NCI-H82 treated with DMSO at 0.1 percent for 48 hours (cell line): Measurements from ENCODE around the gene TJP2.
"Not testable (repeated sequence)": the region's sequence is repeated elsewhere in the genome, so short reads cannot be mapped to it uniquely, and the experiment has no call there.

ENCODE experiments used
- DNase-seq: peaks from one replicate; lab custom pipeline; 2025; ENCODE audit not compliant: unreplicated experiment; lab: John Stamatoyannopoulos, UW

TJP2 gene

DNA sequence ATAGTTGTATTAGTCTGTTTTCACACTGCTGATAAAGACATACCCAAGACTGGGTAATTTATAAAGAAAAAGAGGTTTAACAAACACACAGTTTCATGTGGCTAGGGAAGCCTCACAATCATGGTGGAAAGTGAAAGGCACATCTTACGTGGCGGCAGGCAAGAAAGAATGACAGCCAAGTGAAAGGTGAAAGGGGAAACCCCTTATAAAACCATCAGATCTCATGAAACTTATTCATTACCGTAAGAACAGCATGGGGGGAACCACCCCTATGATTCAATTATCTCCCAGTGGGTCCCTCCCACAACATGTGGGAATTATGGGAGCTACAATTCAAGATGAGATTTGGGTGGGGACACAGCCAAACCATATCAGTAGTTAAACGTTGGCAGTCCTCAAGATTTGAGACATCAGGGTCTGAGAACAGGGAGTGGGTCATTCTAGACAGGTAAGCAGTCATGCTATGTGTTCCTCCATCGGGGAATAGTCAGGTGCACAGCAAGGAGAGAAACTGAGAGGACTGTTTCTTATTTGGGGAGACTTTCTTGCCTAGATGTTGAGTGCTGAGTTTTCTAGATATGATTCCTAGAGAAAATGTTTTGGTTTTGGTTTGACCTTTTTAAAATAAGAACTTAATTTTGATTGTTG, 105.1 kb downstream of the TJP2 start:
- DNase-seq: no peak

DNA sequence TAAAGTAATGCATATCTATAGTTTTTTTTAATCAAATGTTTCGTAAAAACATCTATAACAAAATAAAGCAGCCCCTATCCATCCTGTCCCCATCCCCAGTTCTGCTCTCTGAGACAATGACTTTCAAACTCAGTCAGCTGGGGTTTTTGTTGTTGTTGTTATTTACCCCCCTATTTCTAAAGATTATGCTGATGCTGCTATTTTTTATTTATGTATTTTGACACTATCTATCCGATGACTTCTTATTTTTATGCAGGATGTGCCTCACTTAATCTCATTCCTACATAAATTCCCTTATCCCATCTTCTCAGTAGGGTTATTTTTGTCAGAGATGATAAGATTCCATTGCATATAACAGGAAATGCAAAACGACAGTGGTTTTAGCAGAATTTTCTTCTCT, 105.7 kb downstream of the TJP2 start:
- no peak for DNase-seq

DNA sequence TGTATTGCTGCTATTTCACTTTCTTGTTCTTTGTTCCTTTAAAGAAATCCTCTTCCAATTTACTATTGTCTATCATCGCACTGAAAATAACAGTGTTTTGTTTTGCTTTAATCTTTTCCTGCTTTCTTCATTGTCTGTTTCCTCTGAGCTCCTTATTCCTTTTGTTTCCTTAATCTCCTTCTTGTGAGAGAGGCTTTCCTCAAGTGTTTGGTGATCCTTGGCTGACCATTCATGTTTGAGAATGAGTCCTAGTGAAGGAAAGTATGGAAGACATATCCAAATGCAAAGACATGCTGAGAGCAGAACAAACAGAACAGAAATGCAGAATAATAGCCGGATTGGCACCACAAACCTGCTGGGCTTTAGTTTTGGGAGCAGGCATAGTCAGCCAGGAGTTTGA, 108.9 kb downstream of the TJP2 start:
- no peak for DNase-seq

DNA sequence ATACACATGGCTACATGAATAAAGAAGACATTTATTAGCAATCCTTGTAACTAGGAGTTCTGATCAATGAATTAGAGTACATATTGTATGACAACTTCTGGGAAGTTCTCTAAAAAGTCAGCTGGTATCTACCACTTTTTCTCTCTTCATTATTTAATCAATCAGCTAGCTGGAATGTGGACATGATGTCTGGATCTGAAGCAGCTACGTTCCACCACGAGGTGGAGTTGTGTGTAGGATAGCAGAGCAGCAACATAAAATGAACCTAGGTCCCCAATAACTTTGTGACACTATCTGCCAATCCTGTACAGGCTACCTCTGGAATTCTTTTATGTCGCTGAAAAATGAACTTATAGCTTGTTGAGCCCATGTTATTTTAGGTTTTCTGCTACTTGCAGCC, 118.0 kb downstream of the TJP2 start:
- no peak for DNase-seq

DNA sequence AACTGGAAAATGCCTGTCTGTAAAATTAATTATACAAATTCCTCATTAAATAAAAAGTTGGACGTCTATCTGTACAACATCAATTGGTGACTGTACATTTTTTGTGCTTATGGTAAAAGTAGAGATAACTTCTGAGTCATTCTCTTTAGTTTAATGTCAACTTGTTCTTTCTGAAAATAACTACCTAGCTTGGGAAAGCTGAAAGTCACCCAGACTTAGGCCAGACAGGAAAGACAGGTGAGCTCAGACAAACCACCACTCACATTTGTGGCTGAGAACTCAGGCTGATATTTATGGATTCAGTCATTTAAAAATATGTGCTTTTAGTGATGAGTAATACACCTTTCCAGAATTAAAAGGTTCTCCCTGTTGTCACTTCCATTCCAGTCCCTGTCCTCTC, 119.1 kb downstream of the TJP2 start:
- DNase-seq: no peak

DNA sequence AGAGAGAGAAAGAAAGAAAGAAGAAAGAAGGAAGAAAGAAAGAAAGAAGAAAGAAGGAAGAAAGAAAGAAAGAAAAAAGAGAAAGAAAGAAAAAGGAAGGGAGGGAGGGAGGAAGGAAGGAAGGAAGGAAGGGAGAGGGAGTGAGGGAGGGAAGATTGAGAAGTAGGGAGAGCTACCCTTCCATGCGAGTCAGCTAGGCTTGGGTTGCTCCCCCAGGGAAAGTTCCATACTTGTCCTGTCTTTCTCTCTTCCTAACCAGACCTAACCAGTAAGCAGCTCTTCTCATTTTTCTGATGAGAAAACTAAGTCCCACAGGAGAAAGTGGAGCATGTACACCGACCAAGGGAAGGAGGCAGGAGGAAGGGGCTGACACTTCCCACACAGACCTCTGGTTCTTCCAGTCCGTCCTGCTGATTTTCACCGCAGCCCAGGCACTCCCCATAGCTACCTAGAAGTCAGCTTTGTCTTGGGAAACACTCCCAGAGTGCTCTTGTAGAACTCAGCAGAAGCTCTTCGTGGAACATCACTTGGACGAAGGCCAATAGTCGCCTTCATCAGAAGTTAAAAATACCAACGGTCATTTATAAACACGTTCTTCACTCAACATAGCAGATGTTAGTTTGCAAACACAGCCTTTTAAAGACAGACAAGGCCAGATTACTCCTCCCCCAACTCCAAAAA, 121.9 kb downstream of the TJP2 start:
- no peak for DNase-seq

DNA sequence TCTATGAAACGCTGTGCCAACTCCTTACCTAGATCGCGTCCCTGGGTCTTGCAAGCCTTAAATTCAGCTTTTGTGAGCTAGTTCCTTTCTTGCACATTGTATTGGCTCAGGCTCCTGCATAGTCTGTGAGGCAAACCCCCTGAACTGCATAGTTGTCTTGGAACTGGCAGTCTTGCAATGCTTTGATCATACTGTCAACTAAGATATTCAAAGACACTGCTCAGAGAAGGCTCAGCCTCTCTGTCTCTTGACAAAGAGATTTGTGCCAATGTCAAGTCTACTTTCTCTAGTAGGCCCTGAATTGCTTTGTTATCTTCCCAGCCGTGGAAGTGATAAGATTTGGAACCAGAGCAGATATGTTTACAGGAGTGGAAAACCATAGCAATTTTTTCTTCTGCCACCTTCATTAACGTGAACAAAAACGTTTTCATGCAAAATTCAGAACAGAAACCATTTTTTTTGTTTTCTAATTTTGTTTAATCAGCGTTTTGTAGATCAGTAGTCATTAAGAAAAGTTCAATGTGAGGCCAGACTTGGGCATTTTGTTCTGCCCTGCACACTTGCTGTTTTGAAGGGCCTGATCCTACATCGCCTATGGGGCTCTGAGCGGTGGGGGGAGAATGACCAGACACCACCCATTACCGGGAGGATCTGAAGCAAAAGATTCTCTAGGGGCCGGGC, 123.4 kb downstream of the TJP2 start:
- no peak for DNase-seq

DNA sequence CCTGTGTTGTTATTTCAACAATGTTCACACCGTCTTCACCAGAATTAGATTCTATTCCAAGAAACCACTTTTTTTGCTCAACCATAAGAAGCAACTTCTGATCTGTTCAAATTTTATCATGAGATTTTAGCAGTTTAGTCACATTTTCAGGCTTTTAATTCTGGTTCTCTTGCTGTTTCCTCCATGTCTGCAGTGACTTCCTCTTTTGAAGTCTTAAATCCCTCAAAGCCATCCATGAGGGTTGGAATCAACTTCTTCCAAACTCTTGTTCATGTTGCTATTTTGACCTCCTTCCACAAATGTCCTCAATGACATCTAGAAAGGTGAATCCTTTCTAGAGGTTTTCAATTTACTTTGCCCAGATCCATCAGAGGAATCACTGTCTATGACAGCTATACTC, 125.2 kb downstream of the TJP2 start:
- no peak for DNase-seq

DNA sequence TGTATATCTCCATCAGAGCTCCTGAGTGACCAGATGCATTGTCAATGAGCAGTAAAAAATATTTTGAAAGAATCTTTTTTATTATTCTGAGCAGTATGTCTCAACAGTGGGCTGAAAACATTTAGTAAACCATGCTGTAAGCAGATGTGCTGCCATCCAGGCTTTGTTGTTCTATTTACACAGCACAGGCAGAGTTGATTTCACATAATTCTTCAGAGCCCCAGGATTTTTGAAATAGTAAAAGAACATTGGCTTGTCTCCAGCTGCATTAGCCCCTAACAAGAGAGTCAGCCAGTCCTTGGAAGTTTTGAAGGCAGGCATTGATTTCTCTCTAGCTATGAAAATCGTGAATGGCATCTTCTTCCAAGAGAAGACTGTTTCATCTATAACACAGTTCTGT, 125.7 kb downstream of the TJP2 start:
- DNase-seq: no peak

DNA sequence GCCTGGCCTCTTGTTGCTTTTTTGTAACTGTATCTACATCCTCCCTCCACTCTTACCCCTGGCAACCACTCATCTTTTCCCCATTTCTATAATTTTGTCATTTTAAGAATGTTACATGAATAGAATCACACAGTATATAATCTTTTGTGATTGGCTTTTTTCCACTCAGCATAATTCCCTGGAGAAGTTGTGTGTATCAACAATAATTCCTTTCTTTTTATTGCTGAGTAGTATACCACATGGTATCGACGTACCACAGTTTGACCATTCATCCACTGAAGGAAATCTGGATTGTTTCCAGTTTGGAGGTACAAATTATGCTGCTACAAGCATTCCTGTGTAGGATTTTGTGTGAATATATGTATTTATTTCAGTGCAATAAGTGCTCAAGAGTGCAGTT, 129.3 kb downstream of the TJP2 start:
- DNase-seq: no peak

DNA sequence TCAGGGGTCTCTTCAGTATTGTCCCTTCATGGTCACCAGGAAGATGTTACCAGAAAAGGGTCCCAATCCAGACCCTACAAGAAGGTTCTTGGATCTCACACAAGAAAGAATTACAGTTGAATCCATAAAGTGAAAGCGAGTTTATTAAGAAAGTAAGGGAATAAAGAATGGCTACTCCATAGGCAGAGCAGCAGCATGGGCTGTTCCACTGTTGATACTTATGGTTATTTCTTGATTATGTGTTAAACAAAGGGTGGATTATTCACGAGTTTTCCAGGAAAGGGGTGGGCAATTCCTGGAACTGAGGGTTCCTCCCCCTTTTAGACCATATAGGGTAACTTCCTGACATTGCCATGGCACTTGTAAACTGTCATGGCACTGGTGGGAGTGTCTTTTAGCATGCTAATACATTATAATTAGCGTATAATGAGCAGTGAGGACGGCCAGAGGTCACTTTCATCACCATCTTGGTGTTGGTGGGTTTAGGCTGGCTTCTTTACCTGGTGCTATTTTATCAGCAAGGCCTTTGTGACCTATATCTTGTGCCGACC, 132.9 kb downstream of the TJP2 start:
- DNase-seq: not testable (repeated sequence)

DNA sequence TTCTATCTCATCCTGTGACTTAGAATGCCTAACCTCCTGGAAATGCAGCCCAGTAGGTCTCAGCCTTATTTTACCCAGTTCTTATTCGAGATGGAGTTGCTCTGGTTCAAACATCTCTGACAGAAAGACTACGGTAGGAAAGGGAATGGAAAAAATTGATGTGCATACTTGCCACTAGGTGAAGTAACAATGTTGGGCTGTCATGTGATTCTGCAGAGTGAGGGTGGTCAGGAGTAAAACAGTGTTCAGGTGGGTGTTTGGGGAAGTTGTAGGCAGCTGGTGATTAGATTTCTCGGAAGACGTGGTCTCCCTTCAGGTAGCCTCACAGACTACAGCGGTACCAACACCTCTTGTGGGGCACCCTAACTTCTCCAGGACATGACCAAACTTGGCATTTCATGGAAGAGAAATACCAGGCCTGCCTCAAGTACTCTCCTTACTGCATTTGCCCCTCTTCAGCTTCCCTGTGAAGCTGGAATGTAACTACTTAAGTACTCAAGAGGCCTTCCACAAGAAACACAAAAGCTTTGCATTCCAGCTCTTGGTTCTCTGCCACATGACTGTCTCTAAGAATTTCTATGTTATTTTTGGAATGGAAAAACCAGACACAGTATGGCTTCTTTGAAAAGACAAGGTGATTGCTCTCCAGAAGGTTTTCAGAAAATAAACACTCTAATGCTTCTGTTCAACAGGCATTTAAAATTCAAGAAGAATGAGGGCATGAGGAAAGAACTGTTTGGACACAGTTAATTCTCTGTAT, 133.5 kb downstream of the TJP2 start:
- DNase-seq: no peak

DNA sequence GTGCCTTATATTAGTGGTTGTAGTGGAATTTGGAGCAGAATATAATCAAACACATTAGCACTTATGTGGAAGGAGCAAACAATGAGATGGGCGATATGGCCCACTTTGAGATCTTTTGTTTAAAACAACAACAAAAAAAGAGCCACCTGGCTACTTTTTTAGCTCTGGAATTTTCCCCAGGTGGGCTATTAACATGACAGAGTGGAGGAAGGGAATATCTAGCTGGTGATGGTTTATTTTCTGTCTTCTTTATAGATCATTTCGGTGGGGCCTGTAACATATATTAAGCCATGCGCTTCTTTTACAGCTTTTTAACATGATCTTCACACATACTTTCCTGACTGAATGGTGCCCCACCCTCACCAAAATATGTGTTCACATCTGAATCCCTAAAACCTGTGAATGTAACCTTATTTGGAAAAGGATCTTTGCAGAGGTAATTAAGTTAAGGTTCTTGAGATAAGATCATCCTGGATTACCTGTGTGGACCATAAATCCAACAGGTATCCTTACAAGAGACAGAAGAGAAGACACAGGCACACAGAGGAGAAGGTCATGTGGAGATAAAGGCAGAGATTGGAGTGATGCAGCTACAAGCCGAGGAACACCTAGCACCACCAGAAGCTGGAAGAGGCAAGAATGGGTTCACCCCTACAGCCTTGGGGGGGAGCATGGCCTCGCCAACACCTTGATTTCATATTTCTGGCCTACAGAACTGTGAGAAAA, 134.3 kb downstream of the TJP2 start:
- DNase-seq: no peak

DNA sequence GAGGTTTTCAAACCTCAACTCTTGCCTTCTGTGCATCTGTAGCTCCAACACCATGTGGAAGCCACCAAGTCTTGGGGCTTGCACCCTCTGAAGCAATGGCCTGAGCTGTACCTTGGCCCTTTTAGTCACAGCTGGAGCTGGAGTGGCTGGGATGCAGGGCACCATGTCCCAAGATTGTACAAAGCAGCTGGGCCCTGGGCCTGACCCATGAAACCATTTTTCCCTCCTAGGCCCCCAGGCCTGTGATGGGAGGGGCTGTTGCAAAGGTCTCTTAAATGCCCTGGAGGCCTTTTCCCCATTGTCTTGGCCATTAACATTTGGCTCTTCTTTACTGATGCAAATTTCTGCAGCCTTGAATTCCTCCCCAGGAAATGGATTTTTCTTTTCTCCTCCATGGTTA, 139.1 kb downstream of the TJP2 start:
- no peak for DNase-seq

DNA sequence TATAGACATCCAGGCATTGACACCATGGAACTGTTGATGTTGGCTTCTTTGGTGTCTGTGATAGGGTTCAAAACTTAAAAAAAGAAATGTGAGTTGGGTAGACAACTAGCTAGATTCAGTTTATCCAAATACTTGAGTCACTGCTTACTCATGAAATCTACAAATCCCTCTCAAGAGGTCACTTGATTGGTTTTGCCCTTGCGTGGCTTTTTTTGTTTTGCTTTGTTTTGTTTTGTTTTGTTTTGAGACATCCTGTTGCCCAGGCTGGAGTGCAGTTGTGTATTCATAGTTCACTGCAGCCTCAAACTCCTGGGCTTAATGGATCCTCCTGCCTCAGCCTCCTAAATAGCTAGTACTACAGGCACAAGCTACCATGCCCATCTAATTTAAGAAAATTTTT, 140.5 kb downstream of the TJP2 start:
- DNase-seq: no peak

DNA sequence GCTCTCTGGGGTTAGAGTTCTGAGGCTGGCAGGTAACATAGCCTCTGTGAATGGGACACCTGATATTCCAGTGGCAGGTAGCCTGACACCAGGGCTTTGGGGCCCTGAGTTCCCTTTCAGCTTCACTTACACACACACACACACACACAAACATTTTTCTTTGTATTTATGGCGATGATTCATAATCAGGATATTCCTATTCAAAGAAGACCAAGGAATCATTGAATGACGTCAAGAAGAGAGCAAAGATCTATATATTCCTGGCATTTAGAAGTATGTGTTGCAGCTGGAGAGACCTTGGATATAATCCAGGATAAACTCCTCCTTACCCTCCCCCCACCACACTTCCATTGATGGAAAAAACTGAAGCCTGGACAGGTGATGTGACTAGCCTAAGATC, 143.0 kb downstream of the TJP2 start:
- no peak for DNase-seq

DNA sequence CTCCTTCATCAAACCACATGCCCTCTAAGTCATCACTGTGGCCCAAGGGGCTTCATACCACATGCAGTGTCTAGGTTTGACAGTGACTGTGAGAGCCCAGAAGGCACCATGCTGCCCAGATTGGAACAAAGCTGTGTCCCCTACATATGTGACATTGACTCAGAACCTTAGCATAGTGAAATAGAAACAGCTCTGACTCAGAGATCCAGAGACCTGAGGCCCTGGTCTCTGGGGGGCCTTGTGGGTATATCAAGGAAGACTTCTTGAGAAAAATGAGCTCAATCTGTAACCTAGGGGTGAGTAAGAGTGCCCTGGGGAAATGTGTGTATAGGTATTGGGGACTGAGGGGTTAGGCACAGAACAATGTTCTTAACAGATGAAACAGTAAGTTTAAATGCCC, 143.8 kb downstream of the TJP2 start:
- DNase-seq: no peak

DNA sequence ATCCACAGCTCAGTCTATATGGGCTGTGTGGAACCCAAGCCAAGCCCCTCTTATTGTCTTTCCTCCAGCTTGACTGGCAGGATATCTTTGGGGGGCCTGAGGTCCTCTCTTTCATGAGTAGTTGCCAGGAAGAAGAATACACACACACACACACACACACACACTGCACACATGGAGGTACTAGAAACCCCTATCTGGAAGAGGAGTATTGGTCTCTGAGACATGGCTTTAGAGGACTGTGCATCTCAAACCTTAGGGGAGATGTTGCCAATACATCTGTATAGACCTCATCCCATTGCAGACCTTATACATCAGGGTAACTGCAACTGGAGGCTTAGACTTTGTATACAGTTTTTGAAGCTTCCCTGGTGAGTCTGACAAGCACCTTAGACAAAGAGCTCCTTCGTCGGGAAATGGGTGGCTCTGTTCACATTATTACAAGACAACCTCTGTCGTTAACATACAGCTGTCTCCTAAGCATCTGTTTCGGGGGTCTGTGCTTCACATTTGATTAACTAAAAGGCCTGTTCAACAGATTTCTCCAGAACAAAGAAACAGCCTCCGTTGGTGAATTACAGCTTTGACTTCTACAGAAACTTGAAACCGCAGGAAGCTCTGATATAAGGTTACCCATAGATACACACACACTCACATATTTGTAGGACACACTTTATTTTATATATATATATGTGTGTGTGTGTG, 145.4 kb downstream of the TJP2 start:
- no peak for DNase-seq

DNA sequence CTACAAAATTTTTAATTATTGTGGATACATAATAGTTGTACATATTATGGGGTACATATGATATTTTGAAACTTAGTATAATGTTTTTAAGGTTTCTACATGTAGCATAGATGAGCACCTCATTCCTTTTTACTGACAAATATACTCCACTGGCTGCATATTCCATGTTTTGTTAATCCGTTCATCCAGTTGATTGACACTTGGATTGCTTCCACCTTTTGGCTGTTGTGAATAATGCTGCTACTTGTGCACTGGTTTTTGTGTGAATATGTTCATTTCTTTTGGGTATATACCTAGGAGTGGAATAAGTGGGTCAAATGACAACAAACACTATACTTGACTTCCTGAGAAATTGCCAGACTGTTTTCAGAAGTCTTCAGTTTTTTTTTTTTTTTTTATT, 148.2 kb downstream of the TJP2 start:
- no peak for DNase-seq

DNA sequence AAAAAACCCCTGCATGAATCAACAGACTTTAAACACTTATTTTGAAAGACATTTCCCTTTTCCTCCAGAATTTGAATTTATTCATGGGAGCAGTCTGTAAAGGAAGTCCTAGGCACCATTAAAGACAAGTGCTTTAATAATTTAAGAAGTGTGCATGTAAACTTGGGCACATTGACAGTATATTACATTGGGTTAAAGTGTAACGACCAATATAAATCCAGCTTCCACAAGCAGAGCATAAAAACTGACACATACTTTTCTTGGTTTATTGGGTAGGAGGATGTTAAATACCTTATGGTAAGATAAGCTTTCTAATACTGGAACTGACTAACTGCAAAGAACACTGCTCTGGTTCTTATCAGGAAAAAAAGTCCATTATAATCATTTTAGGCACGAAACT, 149.8 kb downstream of the TJP2 start:
- no peak for DNase-seq
